DND-41 (cell line): ENCODE results near the gene TMEM26.

Experiments
- ATAC-seq: fragments of 200-7000 bp; cut with Tn5 transposase; 3 replicates; pipeline ENCODE4 v1.9.1; 2021; ENCODE audit warnings: low read depth; ENCODE audit not compliant: insufficient read depth
- DNase-seq: peaks from one replicate; pipeline ENCODE4 v3.0.0-alpha.2; 2020
- H2AFZ ChIP-seq: 2 replicates; pipeline ENCODE4 v1.6.0; 2012; ENCODE audit warnings: low read depth, low read length
- H3K27ac ChIP-seq: 2 replicates; pipeline ENCODE4 v1.5.1; 2012; ENCODE audit warnings: low read length, inconsistent platforms
- H3K27me3 ChIP-seq: fragments of 200-600 bp; sonication (generic); 2 replicates; pipeline ENCODE4 v1.6.0; 2012; ENCODE audit warnings: low read length, mild to moderate bottlenecking, inconsistent platforms; ENCODE audit not compliant: insufficient read depth, poor library complexity
- H3K36me3 ChIP-seq: 2 replicates; pipeline ENCODE4 v1.5.1; 2012; ENCODE audit warnings: low read length, inconsistent platforms; ENCODE audit not compliant: insufficient read depth
- H3K4me1 ChIP-seq: 2 replicates; pipeline ENCODE4 v1.5.1; 2012; ENCODE audit warnings: mild to moderate bottlenecking, low read length; ENCODE audit not compliant: insufficient read depth
- H3K4me2 ChIP-seq: 2 replicates; pipeline ENCODE4 v1.6.0; 2012; ENCODE audit warnings: mild to moderate bottlenecking, moderate library complexity, low read length, inconsistent platforms; ENCODE audit not compliant: insufficient read depth
- H3K4me3 ChIP-seq, 2 experiments: fragments of 200-600 bp in 1 of 2; shearing (Covaris generic) in 1 of 2; 2 replicates each; pipeline ENCODE4 v1.5.1; 2012 to 2016; ENCODE audit warnings: inconsistent platforms in 2 of 2, low read length in 2 of 2, mild to moderate bottlenecking in 2 of 2, low read depth in 1 of 2, moderate library complexity in 1 of 2
- H3K79me2 ChIP-seq: 2 replicates; pipeline ENCODE4 v1.6.0; 2012; ENCODE audit warnings: low read length, inconsistent platforms; ENCODE audit not compliant: insufficient read depth
- H3K9ac ChIP-seq: 2 replicates; pipeline ENCODE4 v1.6.0; 2012; ENCODE audit warnings: low read depth, mild to moderate bottlenecking, inconsistent platforms, low read length, moderate library complexity
- H3K9me3 ChIP-seq: 2 replicates; pipeline ENCODE4 v1.5.1; 2012; ENCODE audit warnings: low read length, moderate library complexity, mild to moderate bottlenecking, inconsistent platforms; ENCODE audit not compliant: insufficient read depth, severe bottlenecking
- H4K20me1 ChIP-seq: 2 replicates; pipeline ENCODE4 v1.6.0; 2012; ENCODE audit warnings: low read length; ENCODE audit not compliant: insufficient read depth
- CTCF ChIP-seq: IDR thresholded peaks from 2 replicates; pipeline ENCODE4 v1.5.1; 2012; ENCODE audit warnings: borderline replicate concordance, low read length, moderate library complexity, mild to moderate bottlenecking; ENCODE audit not compliant: poor library complexity, severe bottlenecking; ENCODE audit errors: extremely low read depth
- EZH2 ChIP-seq: IDR thresholded peaks from 3 replicates; pipeline ENCODE4 v1.6.1; 2012; ENCODE audit warnings: borderline replicate concordance, low read depth, mild to moderate bottlenecking, moderate library complexity, low read length, inconsistent platforms; ENCODE audit not compliant: severe bottlenecking

TMEM26 gene

GRCh38 chr10:61487506-61487905 is 34.3 kb upstream of the TMEM26 start:
- no peak overlapping the region for H3K4me2 ChIP-seq
- no peak overlapping the region for H3K27ac ChIP-seq
- TF ChIP-seq EZH2 (no peak), CTCF (no peak)
- no peak for ATAC-seq
- no peaks in the 10 kb centered on the region for H3K9me3 ChIP-seq
- no peak overlapping the region; the same call in 1 of the 2 replicates for H2AFZ ChIP-seq
- no peaks in the 10 kb centered on the region for H3K79me2 ChIP-seq
- no peak overlapping the region for H3K4me3 ChIP-seq
- no peaks in the 10 kb centered on the region for H4K20me1 ChIP-seq
- DNase-seq = no peak
- peaks cover 7% of the 10 kb centered on the region; the same call in 1 of the 2 replicates for H3K4me1 ChIP-seq
- H3K36me3 ChIP-seq = no peaks in the 10 kb centered on the region
- no peak overlapping the region for H3K9ac ChIP-seq
- no peaks in the 10 kb centered on the region for H3K27me3 ChIP-seq

- DNase-seq = no peak
- no peaks in the 10 kb centered on the region for H3K9me3 ChIP-seq
- H3K4me3 ChIP-seq = no peak overlapping the region
- H3K27me3 ChIP-seq = no peaks in the 10 kb centered on the region
- H3K27ac ChIP-seq = no peak overlapping the region
- no peak overlapping the region for H3K9ac ChIP-seq
- H3K36me3 ChIP-seq = no peaks in the 10 kb centered on the region
- H4K20me1 ChIP-seq = no peaks in the 10 kb centered on the region
- H3K79me2 ChIP-seq = no peaks in the 10 kb centered on the region
- no peak overlapping the region for H2AFZ ChIP-seq
- peaks cover 7% of the 10 kb centered on the region; the same call in 1 of the 2 replicates for H3K4me1 ChIP-seq
- no peak overlapping the region for H3K4me2 ChIP-seq
- ATAC-seq = no peak
- no peak for TF ChIP-seq EZH2
- no peak for TF ChIP-seq CTCF
These were observed 33.7 kb upstream of the TMEM26 start for GRCh38 chr10:61486738-61487396.

- Histone ChIP-seq H3K36me3 (no peaks in the 10 kb centered on the region), H3K27me3 (no peaks in the 10 kb centered on the region), H3K27ac (no peak overlapping the region), H2AFZ (peak overlapping the region; percentile 23; the same call in 1 of the 2 replicates), H3K9me3 (no peaks in the 10 kb centered on the region), H3K4me3 (no peak overlapping the region), H3K79me2 (no peaks in the 10 kb centered on the region), H3K4me1 (peaks cover 7% of the 10 kb centered on the region; the same call in 1 of the 2 replicates), H3K9ac (no peak overlapping the region), H3K4me2 (no peak overlapping the region), H4K20me1 (no peaks in the 10 kb centered on the region)
- DNase-seq (no peak), ATAC-seq (no peak)
- TF ChIP-seq EZH2 (no peak), CTCF (no peak)
These were observed 33.1 kb upstream of the TMEM26 start for GRCh38 chr10:61486251-61486650.

GRCh38 chr10:61481597-61481996 is 28.4 kb upstream of the TMEM26 start:
- ATAC-seq (no peak), DNase-seq (no peak)
- Histone ChIP-seq H4K20me1 (no peaks in the 10 kb centered on the region), H3K36me3 (no peaks in the 10 kb centered on the region), H2AFZ (no peak overlapping the region), H3K27me3 (no peaks in the 10 kb centered on the region), H3K9me3 (no peaks in the 10 kb centered on the region), H3K4me3 (no peak overlapping the region), H3K4me1 (no peaks in the 10 kb centered on the region; the same call in 1 of the 2 replicates), H3K27ac (no peak overlapping the region), H3K4me2 (no peak overlapping the region), H3K9ac (no peak overlapping the region), H3K79me2 (no peaks in the 10 kb centered on the region)
- TF ChIP-seq EZH2 (no peak), CTCF (no peak)
